AG04450 (cell line): ENCODE data around the gene MSRB3. TPM values are rescaled to one million over a fixed set of nuclear protein-coding genes. Genes with fewer than 3 reads are reported as not detected.

Experiments used
- CTCF ChIA-PET: fragments of 300-600, 350-600 bp; formaldehyde crosslinking; extraction: SDS; loops from one replicate; lab custom pipeline; 2022; ENCODE audit warnings: antibody characterized with exemption, inconsistent platforms; lab: Charles Lee
- POLR2A ChIA-PET: fragments of 350-600 bp; formaldehyde crosslinking; extraction: SDS; loops from one replicate; lab custom pipeline; 2021; ENCODE audit warnings: antibody characterized with exemption, inconsistent platforms; lab: Yijun Ruan, JAX
- DNase-seq: peaks from one replicate; pipeline ENCODE4 v3.0.0-alpha.2; 2011; ENCODE audit warnings: low read depth, low spot score
- H3K27ac ChIP-seq: one replicate; pipeline ENCODE4 v1.5.1; 2012; ENCODE audit warnings: low read depth, low read length, control low read depth
- H3K27me3 ChIP-seq: one replicate; pipeline ENCODE4 v1.6.0; 2012; ENCODE audit warnings: low read length; ENCODE audit not compliant: control insufficient read depth, insufficient read depth
- H3K4me3 ChIP-seq: 2 replicates; pipeline ENCODE4 v1.5.1; 2011; ENCODE audit warnings: mild to moderate bottlenecking, low read depth, low read length, control low read depth
- H3K9me3 ChIP-seq: 2 replicates; pipeline ENCODE4 v1.5.1; 2012; ENCODE audit warnings: low read length; ENCODE audit not compliant: control insufficient read depth, insufficient read depth
- polyA plus RNA-seq: library from polyadenylated mRNA; depleted of rRNA; stranded (reverse); fragments of >200 nt; gene quantifications from 2 replicates; pipeline ENCODE4 v1.2.3, GENCODE V29; 2011
- TF ChIP-seq, protein P1 (sequence below): IDR thresholded peaks from 2 replicates; pipeline ENCODE4 v1.5.1; 2011; ENCODE audit warnings: low read depth, low read length, control low read depth, inconsistent platforms

The MSRB3 gene
- polyA plus RNA-seq, 1 experiment: 75.6 TPM

DNA sequence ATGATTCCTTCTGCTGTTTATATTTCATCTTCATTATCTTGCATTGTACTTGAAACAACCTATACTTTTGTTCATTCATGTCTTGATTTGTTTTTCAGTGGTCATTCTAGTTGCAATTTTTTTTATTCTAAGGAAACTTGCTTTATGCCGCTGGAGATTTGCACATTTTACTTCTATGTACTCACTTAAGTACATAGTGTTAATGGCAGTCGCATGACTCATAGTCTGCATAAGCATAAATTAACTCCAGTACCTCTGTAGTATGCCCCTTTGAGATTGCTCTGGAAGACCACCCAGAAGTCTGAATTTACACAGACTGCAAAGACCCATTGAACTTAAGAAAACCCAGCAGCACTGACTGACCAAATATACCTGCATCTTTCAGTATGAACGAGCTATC, 77.0 kb downstream of the MSRB3 start:
- H3K27ac ChIP-seq: no peak overlapping the region
- H3K9me3 ChIP-seq: no peaks in the 10 kb centered on the region
- H3K4me3 ChIP-seq: no peak overlapping the region
- no peaks in the 10 kb centered on the region for H3K27me3 ChIP-seq
- no peak for DNase-seq
- ChIA-PET CTCF (no interaction called here), POLR2A (no interaction called here)
- TF ChIP-seq, protein P1, sequence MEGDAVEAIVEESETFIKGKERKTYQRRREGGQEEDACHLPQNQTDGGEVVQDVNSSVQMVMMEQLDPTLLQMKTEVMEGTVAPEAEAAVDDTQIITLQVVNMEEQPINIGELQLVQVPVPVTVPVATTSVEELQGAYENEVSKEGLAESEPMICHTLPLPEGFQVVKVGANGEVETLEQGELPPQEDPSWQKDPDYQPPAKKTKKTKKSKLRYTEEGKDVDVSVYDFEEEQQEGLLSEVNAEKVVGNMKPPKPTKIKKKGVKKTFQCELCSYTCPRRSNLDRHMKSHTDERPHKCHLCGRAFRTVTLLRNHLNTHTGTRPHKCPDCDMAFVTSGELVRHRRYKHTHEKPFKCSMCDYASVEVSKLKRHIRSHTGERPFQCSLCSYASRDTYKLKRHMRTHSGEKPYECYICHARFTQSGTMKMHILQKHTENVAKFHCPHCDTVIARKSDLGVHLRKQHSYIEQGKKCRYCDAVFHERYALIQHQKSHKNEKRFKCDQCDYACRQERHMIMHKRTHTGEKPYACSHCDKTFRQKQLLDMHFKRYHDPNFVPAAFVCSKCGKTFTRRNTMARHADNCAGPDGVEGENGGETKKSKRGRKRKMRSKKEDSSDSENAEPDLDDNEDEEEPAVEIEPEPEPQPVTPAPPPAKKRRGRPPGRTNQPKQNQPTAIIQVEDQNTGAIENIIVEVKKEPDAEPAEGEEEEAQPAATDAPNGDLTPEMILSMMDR: no peak

DNA sequence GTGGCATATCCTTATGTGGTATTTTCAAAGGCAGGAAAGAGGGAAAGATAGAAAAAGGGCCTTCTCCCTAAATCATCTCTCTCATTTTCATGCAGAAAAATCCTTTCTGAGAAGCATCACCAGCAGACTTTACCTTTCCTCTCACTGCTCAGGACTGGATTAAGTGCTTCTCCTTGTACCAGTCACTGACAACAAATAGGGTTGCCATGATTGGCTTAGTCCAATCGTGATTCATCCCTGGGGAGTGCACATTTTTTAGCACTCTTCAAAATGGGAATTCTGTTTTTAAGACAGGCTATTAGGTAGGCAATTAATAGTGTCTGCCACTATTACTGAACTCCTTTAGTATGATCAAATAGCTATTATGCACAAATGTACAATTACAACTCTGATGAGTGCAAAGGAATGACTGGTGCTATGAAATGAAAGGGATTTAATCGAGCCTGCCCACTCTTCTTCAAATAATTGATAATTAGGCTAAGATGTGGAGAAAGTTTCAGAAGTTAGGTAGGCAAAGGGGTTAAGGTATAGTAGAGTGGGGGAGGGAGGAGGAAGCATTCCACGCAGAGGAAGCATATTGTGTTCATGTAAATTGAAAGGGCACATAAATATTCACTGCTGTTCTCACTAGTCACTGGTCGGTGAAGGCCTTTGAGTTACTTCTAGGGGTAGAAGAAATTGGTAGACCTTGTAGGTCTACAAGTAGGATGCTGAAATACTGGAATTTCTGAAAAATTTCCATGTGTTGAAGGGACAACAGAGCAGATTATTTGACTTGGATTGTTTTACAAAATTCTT, 84.0 kb downstream of the MSRB3 start:
- no peak for DNase-seq
- Histone ChIP-seq H3K27me3 (no peaks in the 10 kb centered on the region), H3K9me3 (no peaks in the 10 kb centered on the region), H3K27ac (no peak overlapping the region), H3K4me3 (no peak overlapping the region)
- TF ChIP-seq, protein P1: no peak
- POLR2A ChIA-PET: no interaction called here
- CTCF ChIA-PET: interaction anchor here (1.0 kb wide), 1 partner anchor 11 kb away, joined by 3 read pairs; no protein-coding TSS in a partner anchor

DNA sequence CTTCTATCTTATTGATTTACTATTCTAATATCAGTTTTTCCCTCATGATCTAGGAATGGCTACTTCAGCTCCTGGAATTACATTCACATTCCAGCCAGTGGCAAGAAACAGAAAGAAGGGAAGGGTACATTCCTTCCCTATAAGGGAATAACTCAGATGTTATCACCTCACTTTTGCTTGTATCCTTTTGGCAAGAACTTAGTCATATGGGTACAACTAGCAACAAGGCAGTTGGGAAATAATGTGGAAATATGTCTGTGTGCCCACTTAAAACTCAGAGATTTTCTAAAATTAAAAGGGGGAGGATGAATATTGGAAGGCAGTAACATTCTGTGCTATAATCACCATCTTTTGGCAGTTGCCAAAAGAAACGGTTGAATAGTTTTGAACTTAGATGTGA, 85.6 kb downstream of the MSRB3 start:
- DNase-seq: no peak
- Histone ChIP-seq H3K9me3 (no peaks in the 10 kb centered on the region), H3K27ac (no peak overlapping the region), H3K4me3 (no peak overlapping the region), H3K27me3 (no peaks in the 10 kb centered on the region)
- CTCF ChIA-PET: no interaction called here
- TF ChIP-seq, protein P1: no peak
- POLR2A ChIA-PET: no interaction called here

DNA sequence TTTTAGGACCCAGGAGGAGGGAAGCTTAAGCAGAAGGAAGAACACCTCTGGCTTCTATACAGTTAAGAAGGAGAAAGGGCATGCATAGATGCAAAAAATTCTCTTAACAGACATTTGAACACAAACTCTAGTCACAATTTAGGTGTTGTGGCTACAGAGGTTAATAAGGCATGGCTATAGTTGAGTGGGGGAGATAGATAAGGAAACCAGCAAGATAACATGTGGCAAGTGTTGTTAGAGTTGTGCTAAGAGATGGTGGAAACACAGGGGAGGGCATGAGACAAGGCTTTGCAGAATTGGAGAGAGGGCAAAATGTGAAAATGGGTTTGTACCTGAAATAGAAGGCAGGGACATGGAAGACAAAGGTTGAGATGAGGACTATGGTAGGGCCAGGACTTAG, 88.9 kb downstream of the MSRB3 start:
- DNase-seq: no peak
- no peak overlapping the region for H3K4me3 ChIP-seq
- ChIA-PET CTCF (no interaction called here), POLR2A (no interaction called here)
- no peaks in the 10 kb centered on the region for H3K27me3 ChIP-seq
- TF ChIP-seq, protein P1: no peak
- no peak overlapping the region for H3K27ac ChIP-seq
- H3K9me3 ChIP-seq: no peaks in the 10 kb centered on the region

DNA sequence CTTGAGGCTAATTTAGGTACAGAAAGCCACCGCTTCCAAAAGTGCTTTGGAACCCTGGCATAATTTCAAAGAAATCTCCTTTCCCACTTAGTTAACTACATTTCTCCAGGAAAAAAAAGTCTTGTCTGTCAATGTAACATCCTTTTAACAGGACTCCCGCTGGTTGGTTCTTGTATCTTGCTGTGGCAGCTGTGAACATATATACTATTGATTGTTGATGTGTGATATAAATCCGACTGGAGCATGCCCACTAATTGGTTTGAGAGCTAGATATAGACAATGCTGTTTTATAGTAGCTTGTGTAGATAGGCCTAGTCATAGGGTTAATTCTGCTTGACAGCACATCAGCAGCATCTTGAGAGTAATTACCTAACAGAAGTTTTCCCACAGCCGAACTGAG, 89.6 kb downstream of the MSRB3 start:
- Histone ChIP-seq H3K9me3 (no peaks in the 10 kb centered on the region), H3K27ac (no peak overlapping the region), H3K27me3 (no peaks in the 10 kb centered on the region), H3K4me3 (no peak overlapping the region)
- DNase-seq: no peak
- CTCF ChIA-PET: no interaction called here
- TF ChIP-seq, protein P1: no peak
- POLR2A ChIA-PET: no interaction called here
